T-helper 9 cell (primary cell): ENCODE measurements around the gene RNU4-1.
"Not testable (repeated sequence)": the region's sequence is repeated elsewhere in the genome, so short reads cannot be mapped to it uniquely, and the experiment has no call there.

ENCODE experiments used
- DNase-seq: peaks from one replicate; pipeline ENCODE4 v3.0.0-alpha.2; 2020

The RNU4-1 gene

DNA sequence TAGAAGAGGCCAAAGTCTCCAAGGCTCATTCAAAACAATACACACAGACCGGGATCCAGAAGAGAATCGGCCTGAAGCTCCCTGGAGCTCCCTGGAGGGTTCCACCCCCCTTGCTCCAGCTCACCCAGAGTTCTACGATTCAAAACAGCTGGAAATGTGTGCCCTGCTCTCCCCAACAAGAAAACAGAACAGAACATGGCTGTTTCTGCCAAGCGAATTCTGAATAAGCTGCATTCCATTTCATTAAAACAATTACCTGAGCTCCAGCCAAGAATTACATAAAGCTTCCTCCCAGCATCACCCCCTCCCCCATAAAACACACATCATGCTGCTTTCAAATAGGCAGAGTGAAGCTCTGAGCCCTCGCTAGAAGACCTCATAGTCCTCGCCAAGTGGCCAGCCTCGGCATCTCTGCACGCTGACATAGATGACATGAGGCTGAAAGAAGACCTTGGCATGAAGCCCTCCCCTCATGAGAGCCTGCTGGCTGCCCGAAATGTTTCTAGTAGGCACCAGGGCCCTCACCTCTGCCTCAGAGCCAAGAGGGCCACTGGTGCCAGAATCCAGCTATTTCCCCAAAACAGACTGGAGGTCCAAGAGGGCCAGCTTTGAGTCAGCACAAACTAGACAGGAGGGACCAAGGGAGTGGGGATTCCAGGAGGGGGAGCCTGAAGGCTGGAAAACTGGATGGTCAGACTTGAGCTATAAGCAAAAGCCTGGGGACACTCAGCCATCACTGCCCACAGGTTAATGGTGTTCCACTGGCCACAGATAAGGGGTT, 35.8 kb downstream of the RNU4-1 start:
- no peak for DNase-seq

DNA sequence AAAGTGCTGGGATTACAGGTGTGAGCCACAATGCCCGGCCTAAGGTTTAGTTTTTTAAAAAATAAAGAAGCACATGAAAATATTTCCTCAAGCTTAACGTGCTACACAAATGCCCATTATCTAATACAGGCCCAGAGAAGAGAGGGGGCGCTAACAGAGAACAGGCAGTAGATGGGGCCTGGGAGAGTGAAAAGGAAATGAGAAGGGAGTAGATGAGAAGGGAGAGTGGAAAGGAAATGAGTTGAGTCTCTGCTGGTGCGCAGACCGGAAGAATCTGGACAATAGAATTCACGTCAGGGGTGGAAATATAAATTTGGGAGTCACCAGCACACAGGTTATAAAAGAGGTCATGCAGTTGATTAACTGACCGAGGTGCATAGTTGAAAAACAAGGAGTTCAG, 38.2 kb downstream of the RNU4-1 start:
- DNase-seq = no peak

DNA sequence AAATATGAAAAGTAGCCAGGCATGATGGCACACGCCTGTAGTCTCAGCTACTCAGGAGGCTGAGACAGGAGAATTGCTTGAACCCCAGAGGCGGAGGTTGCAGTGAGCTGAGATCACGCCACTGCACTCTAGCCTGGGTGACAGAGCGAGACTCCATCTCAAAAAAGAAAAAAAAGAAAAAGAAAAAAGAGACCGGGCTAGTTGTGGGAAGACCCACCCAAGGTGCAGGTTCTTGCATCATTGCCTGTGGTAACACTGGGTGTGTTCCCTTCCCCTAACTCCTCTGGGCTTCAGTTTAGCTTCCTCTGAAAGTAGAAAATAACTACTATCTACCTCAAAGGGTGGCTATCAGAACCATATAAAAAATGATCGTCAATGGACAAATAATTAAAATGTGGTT, 39.7 kb downstream of the RNU4-1 start:
- peak; percentile 27 for DNase-seq

DNA sequence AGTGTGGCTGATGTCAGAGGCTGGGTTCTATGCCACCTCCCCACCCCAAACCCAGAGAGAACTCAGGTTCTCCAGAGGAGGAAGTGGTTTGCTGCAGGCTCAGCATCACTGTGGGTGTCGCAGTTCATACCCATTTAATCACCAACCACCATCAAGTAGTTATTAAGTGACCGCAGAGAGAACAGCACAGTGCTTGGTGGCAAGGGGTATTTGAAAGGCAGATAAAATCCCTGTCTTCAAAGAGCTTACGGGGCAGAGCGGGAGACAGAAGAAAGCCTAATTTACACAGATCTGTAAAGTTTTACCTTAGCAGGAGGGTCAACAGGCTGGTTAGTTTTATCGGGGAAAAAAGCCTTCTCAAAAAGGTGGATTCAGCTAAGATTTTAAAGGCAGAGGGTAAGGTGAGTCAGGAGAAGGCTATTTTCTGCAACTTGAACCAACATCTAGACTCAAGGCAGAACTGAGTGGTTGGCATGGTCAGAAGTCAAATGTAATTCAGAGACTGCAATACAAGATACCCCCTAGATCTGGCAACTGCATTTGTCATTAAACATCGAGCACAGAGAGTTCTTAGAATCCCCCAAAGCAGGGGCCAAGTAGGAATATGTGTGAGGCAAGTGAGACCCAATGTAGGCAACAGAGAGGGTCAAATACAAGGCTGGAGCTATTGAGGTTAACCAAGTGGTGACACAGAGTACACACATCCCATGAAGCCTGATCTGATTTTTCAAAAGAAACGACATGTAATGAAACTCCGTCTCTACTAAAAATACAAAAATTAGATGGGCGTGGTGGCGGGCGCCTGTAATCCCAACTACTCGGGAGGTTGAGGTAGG, 40.7 kb downstream of the RNU4-1 start:
- peak; percentile 61 for DNase-seq

DNA sequence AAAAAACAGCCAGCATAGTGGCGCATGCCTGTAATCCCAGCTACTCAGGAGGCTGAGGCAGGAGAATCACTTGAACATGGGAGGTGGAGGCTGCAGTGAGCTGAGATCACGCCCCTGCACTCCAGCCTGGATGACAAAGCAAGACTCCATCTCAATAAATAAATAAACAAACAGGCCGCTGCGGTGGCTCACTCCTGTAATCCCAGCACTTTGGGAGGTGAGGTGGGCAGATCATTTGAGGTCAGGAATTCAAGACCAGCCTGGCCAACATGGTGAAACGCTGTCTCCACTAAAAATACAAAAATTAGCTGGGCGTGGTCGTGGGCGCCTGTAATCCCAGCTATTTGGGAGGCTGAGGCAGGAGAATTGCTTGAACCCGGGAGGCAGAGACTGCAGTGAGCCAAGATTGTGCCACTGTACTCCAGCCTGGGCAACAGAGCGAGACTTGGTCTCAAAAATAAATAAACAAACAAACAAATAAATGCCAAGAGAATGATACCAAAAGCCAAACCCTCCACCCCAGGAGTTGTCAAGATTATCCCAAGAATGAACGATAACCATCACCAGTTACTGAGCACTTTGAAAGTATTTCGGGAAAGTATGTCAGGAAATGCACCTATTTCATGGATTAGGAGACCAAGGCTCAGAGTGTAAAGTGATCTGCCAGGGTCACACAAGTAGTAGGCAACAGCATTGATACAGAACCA, 41.5 kb downstream of the RNU4-1 start:
- not testable (repeated sequence) for DNase-seq

DNA sequence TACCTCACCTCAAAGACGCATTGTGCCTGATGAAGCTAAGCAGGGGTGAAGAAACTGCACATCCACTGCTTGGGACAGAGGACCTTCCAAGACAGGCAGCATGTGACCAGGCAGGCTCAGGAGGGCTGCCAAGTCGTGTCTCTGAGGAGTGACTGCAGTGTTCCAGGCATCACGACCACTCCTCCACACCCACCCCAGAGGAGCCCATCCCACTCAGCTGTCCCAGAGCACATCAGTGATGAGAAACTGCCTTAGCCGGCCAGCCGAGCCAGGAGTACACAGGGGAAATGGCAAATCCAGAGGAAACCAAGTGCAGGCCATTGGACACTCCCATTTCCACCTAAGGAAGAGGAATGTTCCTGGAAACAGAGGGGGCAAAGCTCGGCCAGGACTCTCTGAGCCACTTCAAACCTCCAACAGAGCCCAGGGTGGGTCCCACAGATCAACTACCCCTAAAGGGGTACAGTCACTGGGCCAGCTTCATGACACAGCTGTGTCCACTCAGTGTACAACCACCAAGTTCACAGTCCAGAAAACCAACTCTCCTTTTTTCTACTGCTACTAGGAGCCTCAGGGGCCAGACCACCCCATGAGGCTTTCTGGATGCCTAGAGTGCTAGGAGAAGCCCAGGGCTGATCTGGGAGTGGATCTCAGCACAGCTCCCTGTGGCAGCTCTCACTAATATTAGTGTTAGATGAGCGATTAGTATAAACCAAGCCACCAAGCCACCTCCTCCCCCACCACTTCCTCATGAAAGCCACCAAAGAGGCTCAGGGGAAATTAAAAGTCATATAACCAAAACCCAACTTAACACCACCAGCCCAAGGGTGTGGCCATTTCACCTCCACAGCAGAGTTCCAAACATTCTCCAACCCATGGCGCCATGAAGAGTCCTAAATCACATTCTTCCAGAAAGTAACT, 42.9 kb downstream of the RNU4-1 start:
- no peak for DNase-seq

DNA sequence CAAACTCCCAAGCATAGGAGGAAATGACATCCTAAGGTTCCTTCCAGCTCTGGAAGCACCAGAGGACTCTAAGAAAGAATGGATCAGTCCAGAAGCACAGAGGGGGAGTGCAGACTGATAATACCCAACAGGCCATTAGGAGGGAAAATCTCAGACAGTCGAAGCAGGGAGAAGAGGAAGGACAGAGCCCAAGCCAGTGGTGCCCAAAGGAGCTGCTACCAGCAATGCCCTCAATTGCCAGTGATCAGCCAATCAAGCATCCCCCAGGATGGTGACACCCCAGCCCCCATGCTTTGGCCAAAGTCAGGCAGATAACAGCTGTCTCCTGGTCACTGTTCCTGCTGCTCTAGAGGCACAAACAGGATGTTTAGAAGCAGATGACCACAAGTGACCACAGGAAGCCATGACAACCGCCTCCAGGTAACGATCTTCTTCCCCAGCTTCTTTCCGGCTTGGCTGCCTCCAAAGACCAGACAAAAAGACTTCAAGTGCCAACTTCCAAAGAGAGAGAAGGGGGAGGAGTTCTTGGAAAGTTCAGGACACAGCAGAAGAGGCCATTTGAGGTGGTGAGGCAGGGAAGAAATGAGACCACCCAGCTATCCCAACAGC, 43.7 kb downstream of the RNU4-1 start:
- no peak for DNase-seq

DNA sequence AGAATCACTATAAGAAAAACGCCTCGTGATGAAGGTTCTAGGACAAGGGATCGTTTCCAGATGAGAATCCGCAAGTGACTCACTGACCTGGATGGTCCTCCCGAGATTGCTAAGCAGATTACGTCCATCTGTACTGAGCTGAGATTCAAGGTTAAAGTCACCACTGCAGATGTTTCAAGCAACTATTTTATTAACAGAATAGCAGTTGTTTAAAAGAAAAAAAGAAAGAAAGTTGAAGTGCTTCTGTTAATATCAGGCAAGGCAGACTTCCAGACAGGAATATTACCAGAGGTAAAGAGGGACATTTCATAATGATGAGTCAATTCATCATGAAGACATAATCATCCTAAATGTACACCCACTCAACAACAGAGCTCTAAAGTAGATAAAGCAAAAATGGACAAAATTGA, 45.4 kb downstream of the RNU4-1 start:
- no peak for DNase-seq

DNA sequence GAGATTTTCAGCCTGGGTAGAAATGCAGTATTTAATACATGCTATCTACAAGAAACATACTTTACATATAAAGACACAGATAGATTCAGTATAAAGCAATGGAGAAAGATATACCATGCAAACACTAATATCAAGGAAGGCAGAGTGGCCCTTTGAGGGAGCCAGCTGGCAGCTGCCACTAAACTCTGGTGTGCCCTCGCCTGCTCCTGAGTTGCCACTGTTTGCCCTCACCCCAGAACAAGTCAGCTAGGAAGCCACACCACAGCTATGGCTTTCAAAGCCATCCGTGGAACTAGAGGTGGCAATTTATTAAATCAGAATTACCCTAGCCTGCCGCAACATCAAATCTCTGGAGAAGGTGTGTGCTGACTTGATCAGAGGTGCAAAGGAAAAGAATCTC, 45.9 kb downstream of the RNU4-1 start:
- no peak for DNase-seq

DNA sequence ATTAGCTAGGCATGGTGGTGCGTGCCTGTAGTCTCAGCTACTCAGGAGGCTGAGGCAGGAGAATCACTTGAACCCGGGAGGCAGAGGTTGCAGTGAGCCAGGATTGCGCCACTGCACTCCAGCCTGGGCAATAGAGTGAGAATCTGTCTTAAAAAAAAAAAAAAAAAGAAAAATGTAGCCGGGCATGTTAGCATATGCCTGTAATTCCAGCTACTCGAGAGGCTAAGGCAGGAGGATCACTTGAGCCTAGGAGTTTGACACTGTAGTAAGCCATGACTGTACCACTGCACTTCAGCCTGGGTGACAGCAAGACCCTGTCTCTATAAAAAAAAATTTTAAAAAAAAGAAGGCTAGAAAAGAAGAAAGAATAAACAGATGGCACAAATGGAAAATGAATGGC, 46.3 kb downstream of the RNU4-1 start:
- not testable (repeated sequence) for DNase-seq
